Measurements from ENCODE around the gene WDR72. TPM values are rescaled to one million over a fixed set of nuclear protein-coding genes. Genes with fewer than 3 reads are reported as not detected.

Gene WDR72
- total and polyA plus RNA-seq, 2 experiments from 2014 or later: 0.99 to 1.9 TPM

GRCh38 chr15:53520996-53521395, 238.5 kb downstream of the WDR72 start:
- no peak overlapping the region for H3K4me3 Mint-ChIP-seq
- H3K36me3 Mint-ChIP-seq (ENCODE audit: low read depth): no peaks in the 10 kb centered on the region
- no peaks in the 10 kb centered on the region for H3K9me3 Mint-ChIP-seq
- H4K20me1 ChIP-seq (replicated peaks; ENCODE audit: insufficient read depth): no peaks in the 10 kb centered on the region
- H3K4me1 ChIP-seq (ENCODE audit: insufficient read depth): no peaks in the 10 kb centered on the region
- no peaks in the 10 kb centered on the region for H3F3A ChIP-seq (replicated peaks; ENCODE audit: low read depth)
- no peak for TF ChIP-seq CREB1 (CRISPR knock-in tag; IDR thresholded peaks at IDR 0.05; ENCODE audit: low read depth)
- TF ChIP-seq JUNB (IDR thresholded peaks at IDR 0.05; ENCODE audit: unreplicated experiment): no peak
- TF ChIP-seq REST (IDR thresholded peaks at IDR 0.05; ENCODE audit: unreplicated experiment): no peak
- no peak for TF ChIP-seq EZH2phosphoT487 (IDR thresholded peaks at IDR 0.05; ENCODE audit: unreplicated experiment)
- 0 out of 2 replicates have a peak, but pooled peaks cover 4% of the 10 kb centered on the region for H3K36me3 ChIP-seq (ENCODE audit: insufficient read depth)
- no peak overlapping the region for H3K27ac Mint-ChIP-seq
- H3K27me3 Mint-ChIP-seq (ENCODE audit: insufficient read depth, low read depth, poor library complexity): no peaks in the 10 kb centered on the region
- ATAC-seq (no peak), DNase-seq (ENCODE audit: low spot score) (no peak)
- no peak overlapping the region for H3K4me3 ChIP-seq
- H3K9me2 ChIP-seq (ENCODE audit: insufficient read depth): no peaks in the 10 kb centered on the region
- no peaks in the 10 kb centered on the region for H3K27me3 ChIP-seq (ENCODE audit: insufficient read depth)
- no peak overlapping the region for H2AFZ ChIP-seq
- H3K4me2 ChIP-seq: no peak overlapping the region
- no peak overlapping the region for H3K27ac ChIP-seq (ENCODE audit: low read depth)
- H3K79me2 ChIP-seq (replicated peaks; ENCODE audit: insufficient read depth): no peaks in the 10 kb centered on the region
- H3K4me1 Mint-ChIP-seq: no peaks in the 10 kb centered on the region

GRCh38 chr15:53513431-53513830, 246.0 kb downstream of the WDR72 start:
- H3K27me3 ChIP-seq (ENCODE audit: insufficient read depth): no peaks in the 10 kb centered on the region
- H3K79me2 ChIP-seq (replicated peaks; ENCODE audit: insufficient read depth): no peaks in the 10 kb centered on the region
- H3K27ac Mint-ChIP-seq: no peak overlapping the region
- no peak overlapping the region for H3K4me2 ChIP-seq
- no peaks in the 10 kb centered on the region for H3K36me3 Mint-ChIP-seq (ENCODE audit: low read depth)
- H3K27ac ChIP-seq (ENCODE audit: low read depth): no peak overlapping the region
- H4K20me1 ChIP-seq (replicated peaks; ENCODE audit: insufficient read depth): no peaks in the 10 kb centered on the region
- H3K36me3 ChIP-seq (ENCODE audit: insufficient read depth): no peaks in the 10 kb centered on the region
- no peaks in the 10 kb centered on the region for H3K4me1 ChIP-seq (ENCODE audit: insufficient read depth)
- no peak overlapping the region for H2AFZ ChIP-seq
- no peaks in the 10 kb centered on the region for H3K9me3 Mint-ChIP-seq
- no peak overlapping the region for H3K4me3 ChIP-seq
- no peaks in the 10 kb centered on the region for H3K9me2 ChIP-seq (ENCODE audit: insufficient read depth)
- H3K27me3 Mint-ChIP-seq (ENCODE audit: insufficient read depth, low read depth, poor library complexity): no peaks in the 10 kb centered on the region
- TF ChIP-seq ZNF462 (CRISPR knock-in tag; IDR thresholded peaks at IDR 0.05) (no peak), ZNF114 (CRISPR knock-in tag; IDR thresholded peaks at IDR 0.05) (no peak), EZH2phosphoT487 (IDR thresholded peaks at IDR 0.05; ENCODE audit: unreplicated experiment) (no peak), ZNF331 (CRISPR knock-in tag; IDR thresholded peaks at IDR 0.05; ENCODE audit: low read depth) (no peak), NANOG (IDR thresholded peaks at IDR 0.05; ENCODE audit: borderline replicate concordance) (no peak), POLR2AphosphoS5 (IDR thresholded peaks at IDR 0.05; ENCODE audit: low read depth) (no peak), EZH2 (IDR thresholded peaks at IDR 0.05; ENCODE audit: low read depth, unreplicated experiment) (no peak)
- H3K4me3 Mint-ChIP-seq: no peak overlapping the region
- no peaks in the 10 kb centered on the region for H3F3A ChIP-seq (replicated peaks; ENCODE audit: low read depth)
- no peaks in the 10 kb centered on the region for H3K4me1 Mint-ChIP-seq
- ATAC-seq (no peak), DNase-seq (ENCODE audit: low spot score) (no peak)

Data from GM23338 (cell line).